HG03457 (cell line): ENCODE data around the gene ZBTB21.

Experiments used
- ATAC-seq: cut with Tn5 transposase; IDR thresholded peaks from one replicate; pipeline ENCODE4 v1.9.1; 2021; ENCODE audit warnings: moderate number of reproducible peaks; ENCODE audit not compliant: unreplicated experiment

The ZBTB21 gene

DNA sequence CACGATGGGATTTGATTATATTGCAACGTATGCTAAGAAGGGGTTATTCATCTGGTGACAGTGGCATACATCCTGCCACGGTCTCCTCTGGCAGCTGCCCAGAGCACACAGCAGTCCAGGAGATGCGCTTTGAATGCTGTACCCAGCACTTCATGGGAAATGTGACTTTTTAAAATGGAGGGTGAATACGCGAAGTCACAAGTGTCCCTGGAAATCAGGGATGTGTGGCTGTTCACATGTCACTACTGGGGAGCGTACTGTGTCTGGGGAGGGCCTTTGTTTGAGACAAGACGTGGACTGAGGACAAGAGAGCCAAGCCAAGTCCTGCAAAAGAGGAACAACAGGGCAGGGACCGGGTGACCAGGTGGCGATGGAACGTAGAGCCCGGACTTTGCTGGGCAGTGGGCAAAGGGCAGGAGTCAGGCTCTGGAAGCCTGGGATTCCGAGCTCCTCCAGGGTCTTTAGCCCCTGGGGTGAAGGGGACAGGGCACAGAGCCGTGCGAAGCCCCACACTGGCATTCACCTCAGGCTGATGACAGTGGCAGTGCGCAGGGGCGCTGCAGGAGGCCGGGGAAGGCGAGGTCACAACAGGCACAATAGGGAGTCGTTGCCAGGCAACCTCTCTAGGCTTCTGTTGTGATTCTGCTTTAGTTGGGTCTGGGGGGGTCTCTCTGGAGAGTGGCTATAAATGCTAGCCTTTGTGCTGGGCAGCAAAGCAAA lies 11.4 kb upstream of the ZBTB21 start:
- ATAC-seq, result no peak

DNA sequence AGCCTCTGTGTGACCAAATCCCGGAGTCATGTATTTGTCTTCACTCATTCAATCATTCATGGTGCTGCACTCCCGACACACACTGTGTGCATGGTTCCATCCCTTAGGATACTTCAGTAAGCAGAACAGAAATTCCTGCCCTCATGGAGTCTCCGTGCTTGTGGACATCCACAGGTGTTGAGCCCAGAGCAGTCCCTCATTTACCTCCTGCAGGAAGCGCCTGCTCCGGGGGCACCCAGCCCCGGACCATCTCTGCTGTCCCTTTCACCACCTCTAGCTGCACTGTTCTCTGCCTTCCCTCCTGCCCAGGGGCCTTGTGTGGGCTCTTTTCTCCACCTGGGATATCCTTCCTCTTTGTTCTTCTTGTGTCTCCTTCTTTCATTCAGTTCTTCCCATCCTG lies 9.5 kb upstream of the ZBTB21 start:
- no peak for ATAC-seq

GRCh38 chr21:42019101-42019605 lies 9.0 kb upstream of the ZBTB21 start:
- no peak for ATAC-seq

GRCh38 chr21:42017022-42017421 lies 6.9 kb upstream of the ZBTB21 start:
- no peak for ATAC-seq

DNA sequence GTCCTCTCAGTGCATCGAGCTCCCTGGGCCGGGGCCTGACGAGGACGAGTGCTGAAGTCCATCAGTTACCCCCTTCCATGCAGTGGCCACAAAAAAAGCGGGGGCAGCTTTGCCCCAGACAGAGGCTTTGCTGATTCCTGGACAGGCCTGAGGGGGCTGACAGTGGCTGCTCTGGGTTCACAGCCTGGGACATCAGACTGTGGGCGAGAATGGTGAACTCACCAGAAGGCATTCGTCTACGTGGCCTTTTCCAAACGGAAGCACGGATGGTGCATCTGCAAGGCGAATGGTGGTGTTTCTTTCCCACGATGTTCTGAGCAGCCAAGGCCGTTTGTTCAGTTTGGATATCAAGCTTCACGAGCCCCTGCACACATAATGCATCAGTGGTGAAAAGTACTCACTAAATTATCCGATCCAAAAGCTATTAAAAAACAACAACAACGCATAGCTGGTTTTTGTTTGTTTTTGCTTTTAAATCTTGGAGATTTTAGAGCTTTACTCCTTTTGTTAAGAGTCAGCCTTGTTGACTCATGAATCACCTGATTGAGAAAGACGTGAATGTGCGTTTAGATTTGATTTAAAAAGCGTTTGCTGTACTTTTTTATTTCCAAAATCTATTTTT lies 6.3 kb upstream of the ZBTB21 start:
- ATAC-seq, result no peak

DNA sequence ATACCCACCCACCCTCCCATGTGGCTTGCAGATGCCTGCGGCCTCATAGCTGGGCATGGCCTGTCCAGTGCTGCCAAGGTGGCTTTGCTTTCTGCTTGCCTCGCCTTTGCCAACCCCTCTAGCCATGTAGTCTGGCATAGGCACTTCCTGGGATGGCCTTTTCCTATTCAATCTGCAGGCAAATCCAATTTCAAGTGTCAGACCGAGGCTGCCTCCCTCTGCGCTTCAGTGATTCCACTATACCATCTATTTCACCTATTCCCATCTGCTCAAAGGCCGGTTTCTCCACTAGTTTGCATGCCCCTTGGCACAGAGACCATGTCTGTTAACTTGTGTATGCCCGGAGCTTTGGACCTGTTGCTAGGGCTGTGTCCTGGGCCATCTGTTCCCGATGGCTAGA lies 3.8 kb upstream of the ZBTB21 start:
- no peak for ATAC-seq

DNA sequence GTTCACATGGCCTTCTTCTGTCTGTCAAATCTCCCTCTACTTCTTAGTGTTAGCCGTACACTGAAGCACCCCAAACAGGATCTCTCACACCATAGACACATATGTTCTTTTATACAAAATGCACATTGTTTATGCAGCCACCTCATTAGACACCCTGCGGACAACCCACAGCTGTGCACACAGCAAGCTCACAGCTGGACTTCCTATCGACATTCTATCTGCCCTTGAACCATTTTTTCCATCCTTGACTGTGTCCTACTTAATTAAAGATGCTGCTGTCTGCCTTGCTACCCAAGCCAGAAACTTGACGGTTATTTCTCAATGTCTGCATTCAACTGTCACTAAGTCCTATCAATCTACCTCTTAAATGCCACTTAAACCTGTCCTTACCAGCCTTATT lies 3.2 kb upstream of the ZBTB21 start:
- no peak for ATAC-seq

DNA sequence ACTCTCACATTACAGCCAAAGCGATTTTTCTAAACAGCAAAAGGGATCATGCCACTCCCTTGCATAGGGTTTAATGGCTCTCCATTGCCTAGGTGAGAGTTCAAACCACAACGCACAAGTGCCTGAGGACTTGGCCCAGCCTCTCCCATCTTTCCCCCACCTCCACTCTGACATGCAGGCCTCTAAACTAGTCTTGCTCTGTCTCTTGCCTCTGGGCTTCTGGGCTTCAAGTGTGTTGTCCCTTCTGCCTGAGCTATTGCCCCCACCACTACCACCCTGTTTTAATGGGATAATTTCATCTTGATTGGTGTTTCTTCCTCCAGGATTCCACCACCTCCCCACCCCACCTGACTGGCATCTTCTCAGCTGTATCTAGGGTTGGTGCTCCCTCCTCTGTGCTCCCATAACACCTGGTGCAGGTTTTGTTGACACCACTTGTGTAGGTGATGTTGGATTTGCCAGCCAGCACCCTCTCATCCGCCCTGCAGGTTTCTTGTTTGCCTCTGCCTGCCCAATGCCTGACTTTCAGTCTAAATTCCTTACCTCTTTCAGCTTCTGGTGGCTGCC lies 2.7 kb upstream of the ZBTB21 start:
- ATAC-seq, result no peak

- no peak for ATAC-seq
Observed at GRCh38 chr21:42012344-42012743, 2.2 kb upstream of the ZBTB21 start.

DNA sequence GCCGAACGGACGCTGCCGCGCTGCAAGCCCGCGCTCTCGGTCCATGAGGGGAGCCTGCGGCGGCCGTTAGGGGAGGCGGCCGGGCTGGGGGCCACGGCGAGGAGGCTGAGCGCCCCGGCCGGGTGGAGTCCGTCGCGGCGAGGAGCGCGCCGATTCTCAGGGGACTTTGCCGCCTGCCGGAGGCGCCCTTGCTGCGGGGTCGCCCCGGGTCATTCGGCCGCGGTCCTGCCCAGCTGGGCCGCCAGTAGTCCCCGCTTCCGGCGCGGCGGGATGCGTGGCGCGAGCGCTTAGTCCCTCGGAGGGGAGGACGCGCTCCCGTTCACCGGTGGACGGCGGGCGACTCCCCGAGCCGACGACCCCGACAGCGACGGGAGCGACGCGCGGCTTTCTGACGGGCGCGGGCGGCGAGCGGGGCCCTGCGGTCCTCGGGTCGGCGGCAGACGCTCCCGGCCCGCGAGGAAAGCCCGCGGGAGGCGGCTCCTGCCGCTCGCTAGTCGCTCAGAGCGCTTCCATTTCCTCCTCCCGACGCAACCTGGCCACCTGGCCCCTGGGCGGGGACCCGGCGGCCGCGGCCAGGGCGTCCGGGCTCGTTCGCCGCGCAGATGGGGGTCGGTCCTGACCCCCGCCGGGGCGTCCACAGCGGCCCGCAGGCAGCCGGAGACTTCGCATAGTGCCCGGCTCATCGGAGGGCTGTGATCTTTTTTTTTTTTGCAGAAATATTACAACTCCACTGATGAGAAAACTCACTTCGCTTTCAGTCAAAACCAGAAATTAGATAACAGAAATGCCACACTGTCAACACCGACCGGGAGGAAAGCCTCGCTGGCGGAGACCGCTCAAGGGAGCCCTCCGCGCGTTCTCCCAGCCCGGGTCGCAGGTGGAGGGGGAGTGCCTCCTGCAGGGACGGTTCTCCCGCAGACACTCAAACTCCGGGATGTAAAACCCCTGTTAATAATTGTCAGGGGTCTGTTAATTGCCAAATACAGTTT lies 641 bp upstream of the ZBTB21 start:
- ATAC-seq, result peak; percentile 16

DNA sequence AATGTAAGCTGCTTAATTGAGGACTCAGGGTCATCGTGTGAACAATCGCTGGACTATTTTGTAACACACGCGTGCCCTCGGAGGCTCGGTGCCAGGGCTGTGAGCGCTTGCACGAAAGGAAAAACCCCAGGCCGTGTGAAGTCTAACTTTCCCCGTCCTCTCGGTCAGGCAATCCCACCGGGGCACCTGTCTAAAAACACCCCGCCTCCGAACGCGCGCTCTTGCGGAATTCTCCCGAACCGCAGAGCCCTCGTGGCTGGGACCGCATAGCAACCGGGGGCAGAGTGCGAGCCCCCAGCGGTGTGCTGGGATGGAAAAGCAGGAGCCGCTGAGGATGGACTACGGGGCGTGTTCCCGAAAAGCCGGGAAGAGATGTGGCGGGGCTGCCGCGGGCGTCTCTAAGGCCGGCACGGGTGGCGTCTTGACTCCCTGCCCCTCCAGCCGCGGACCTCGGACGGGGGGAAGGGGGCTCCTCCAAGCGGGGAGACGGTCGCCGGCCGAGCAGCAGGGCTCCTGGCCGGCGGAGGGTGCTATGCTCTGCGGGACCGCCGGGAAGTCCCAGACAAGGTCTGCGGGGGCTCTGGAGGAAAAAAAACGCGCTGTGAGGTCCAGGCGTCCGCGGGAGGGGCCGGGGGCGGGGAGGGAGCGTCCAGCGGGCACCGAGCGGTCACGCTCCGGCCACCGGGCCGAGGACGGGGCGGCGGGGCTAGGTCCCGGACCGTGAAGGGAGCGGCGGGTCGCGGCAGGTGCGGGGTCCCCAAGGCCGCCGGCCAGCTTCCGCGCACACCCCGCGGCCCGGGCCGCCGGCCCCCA lies 936 bp downstream of the ZBTB21 start:
- peak; percentile 4 for ATAC-seq

GRCh38 chr21:42007356-42007940 lies 2.7 kb downstream of the ZBTB21 start:
- ATAC-seq, result no peak

DNA sequence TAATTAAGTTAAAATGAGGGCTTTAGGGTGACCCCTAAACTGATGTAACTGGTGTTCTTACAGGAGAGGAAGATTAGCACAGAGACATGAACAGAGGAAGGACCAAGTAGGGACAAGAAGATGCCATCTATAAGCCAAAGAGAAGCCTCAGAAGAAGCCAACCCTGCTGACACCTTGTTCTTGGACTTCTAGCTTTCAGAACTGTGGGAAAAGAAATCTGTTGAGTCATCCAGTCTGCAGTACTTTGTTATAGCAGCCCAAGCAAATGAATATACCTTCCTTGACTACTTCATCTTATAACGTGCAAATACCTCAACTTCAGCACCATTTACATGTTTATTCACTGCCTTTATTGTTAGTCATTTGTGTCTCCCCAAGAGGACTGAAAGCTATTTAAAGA lies 3.4 kb downstream of the ZBTB21 start:
- ATAC-seq, result no peak

GRCh38 chr21:42004406-42005199 lies 5.6 kb downstream of the ZBTB21 start:
- ATAC-seq, result no peak

- ATAC-seq, result no peak
Observed at GRCh38 chr21:42003051-42003461, 7.1 kb downstream of the ZBTB21 start.

DNA sequence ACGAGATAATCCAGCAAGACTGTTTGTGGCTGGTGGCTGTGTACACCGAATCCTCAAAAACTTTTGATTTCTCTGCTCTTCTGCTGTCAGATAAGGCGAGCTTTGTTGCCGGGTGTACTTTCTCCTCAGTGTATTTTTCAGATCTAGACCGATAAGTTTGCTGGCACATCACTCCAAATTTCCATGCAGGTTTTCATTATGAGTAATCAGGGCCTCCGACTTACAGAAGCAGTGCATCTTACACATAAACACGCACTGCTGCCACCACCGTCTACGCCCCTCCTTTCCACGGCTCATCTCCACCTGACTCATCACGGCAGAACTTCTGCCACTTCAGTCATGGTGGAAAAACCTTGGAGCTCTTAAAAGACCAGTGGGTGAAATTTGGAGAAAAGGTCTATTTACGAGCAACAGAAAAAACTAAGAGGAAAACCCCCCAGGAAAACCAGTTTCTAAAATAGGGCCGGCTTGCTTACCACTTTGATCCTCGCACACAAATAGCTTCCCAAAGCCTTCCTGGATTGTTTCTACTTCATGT lies 7.7 kb downstream of the ZBTB21 start:
- no peak for ATAC-seq

- ATAC-seq, result no peak
Observed at GRCh38 chr21:42001781-42002180, 8.4 kb downstream of the ZBTB21 start.

GRCh38 chr21:42000908-42001307 lies 9.3 kb downstream of the ZBTB21 start:
- no peak for ATAC-seq

GRCh38 chr21:41997657-41998056 lies 12.5 kb downstream of the ZBTB21 start:
- no peak for ATAC-seq
